Nephron progenitor cell (in vitro differentiated cells): ENCODE results near the gene ZNF280C.
A peak's percentile ranks its signal among the peaks of the same experiment; 100 is the strongest.
"Not testable (repeated sequence)": the region's sequence is repeated elsewhere in the genome, so short reads cannot be mapped to it uniquely, and the experiment has no call there.

Source experiments
- DNase-seq: peaks from one replicate; pipeline ENCODE4 v3.0.0; 2021
- H3K27ac Mint-ChIP-seq: 2 replicates; pipeline ENCODE4 v1.8.0; 2021; ENCODE audit warnings: mild to moderate bottlenecking, moderate library complexity, mixed read lengths
- H3K27me3 Mint-ChIP-seq: 2 replicates; pipeline ENCODE4 v1.8.0; 2021; ENCODE audit warnings: mild to moderate bottlenecking, low read depth, mixed read lengths; ENCODE audit not compliant: poor library complexity
- H3K36me3 Mint-ChIP-seq: 2 replicates; pipeline ENCODE4 v1.8.0; 2021; ENCODE audit warnings: low read depth, mixed read lengths
- H3K4me1 Mint-ChIP-seq: 2 replicates; pipeline ENCODE4 v1.8.0; 2021; ENCODE audit warnings: mixed read lengths
- H3K4me3 Mint-ChIP-seq: 2 replicates; pipeline ENCODE4 v1.8.0; 2021; ENCODE audit warnings: mild to moderate bottlenecking, moderate library complexity, mixed read lengths
- H3K9me3 Mint-ChIP-seq: 2 replicates; pipeline ENCODE4 v1.8.0; 2021; ENCODE audit warnings: mild to moderate bottlenecking, moderate library complexity, mixed read lengths
- TF ChIP-seq, protein P1 (sequence below): fragments of 200-600 bp; sonication (generic); IDR thresholded peaks from 2 replicates; pipeline ENCODE4 v1.5.0; 2021; ENCODE audit warnings: antibody characterized with exemption

The ZNF280C gene

GRCh38 chrX:130285710-130286109 is 17.0 kb upstream of the ZNF280C start:
- Mint-ChIP-seq H3K27ac (no peak overlapping the region), H3K4me3 (no peak overlapping the region), H3K4me1 (peaks cover 14% of the 10 kb centered on the region), H3K9me3 (peaks cover 17% of the 10 kb centered on the region), H3K27me3 (peaks cover 3% of the 10 kb centered on the region), H3K36me3 (peaks cover under 1% of the 10 kb centered on the region)
- DNase-seq = no peak
- TF ChIP-seq, protein P1, sequence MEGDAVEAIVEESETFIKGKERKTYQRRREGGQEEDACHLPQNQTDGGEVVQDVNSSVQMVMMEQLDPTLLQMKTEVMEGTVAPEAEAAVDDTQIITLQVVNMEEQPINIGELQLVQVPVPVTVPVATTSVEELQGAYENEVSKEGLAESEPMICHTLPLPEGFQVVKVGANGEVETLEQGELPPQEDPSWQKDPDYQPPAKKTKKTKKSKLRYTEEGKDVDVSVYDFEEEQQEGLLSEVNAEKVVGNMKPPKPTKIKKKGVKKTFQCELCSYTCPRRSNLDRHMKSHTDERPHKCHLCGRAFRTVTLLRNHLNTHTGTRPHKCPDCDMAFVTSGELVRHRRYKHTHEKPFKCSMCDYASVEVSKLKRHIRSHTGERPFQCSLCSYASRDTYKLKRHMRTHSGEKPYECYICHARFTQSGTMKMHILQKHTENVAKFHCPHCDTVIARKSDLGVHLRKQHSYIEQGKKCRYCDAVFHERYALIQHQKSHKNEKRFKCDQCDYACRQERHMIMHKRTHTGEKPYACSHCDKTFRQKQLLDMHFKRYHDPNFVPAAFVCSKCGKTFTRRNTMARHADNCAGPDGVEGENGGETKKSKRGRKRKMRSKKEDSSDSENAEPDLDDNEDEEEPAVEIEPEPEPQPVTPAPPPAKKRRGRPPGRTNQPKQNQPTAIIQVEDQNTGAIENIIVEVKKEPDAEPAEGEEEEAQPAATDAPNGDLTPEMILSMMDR = no peak

GRCh38 chrX:130285069-130285620 is 16.4 kb upstream of the ZNF280C start:
- no peak for DNase-seq
- H3K36me3 Mint-ChIP-seq = peaks cover 5% of the 10 kb centered on the region
- TF ChIP-seq, protein P1 = no peak
- no peak overlapping the region for H3K4me3 Mint-ChIP-seq
- peaks cover 18% of the 10 kb centered on the region for H3K9me3 Mint-ChIP-seq
- no peak overlapping the region for H3K27ac Mint-ChIP-seq
- H3K27me3 Mint-ChIP-seq = peaks cover 3% of the 10 kb centered on the region
- peaks cover 20% of the 10 kb centered on the region for H3K4me1 Mint-ChIP-seq

DNA sequence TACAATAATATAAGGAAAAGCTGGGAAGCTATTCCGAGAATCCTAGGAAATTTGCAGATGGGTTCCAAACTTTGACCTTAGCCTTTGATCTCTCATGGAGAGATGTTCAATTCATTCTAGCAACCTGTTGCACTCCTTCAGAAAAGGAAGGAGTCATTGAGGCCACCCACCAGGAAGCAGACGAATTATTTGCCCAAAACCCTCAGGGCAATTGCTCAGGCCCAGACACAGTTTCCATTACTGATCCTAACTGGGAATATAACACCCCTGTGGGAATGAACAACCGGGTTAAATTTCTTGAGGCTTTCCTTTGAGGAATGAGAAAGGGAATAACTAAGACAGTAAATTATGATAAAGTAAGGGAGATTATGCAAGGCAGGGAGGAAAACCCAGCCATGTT is 13.5 kb upstream of the ZNF280C start:
- Mint-ChIP-seq H3K4me1 (peaks cover 42% of the 10 kb centered on the region), H3K27me3 (peaks cover 6% of the 10 kb centered on the region), H3K4me3 (no peak overlapping the region), H3K27ac (no peak overlapping the region), H3K36me3 (peaks cover 5% of the 10 kb centered on the region), H3K9me3 (peaks cover 35% of the 10 kb centered on the region)
- TF ChIP-seq, protein P1 = no peak
- DNase-seq = no peak

- peaks cover 6% of the 10 kb centered on the region for H3K27me3 Mint-ChIP-seq
- no peak overlapping the region for H3K27ac Mint-ChIP-seq
- peak overlapping the region; percentile 16 for H3K4me3 Mint-ChIP-seq
- TF ChIP-seq, protein P1 = no peak
- H3K9me3 Mint-ChIP-seq = peaks cover 35% of the 10 kb centered on the region
- peaks cover 5% of the 10 kb centered on the region for H3K36me3 Mint-ChIP-seq
- peaks cover 42% of the 10 kb centered on the region for H3K4me1 Mint-ChIP-seq
- DNase-seq = no peak
These were observed 12.2 kb upstream of the ZNF280C start for GRCh38 chrX:130280901-130281300.

GRCh38 chrX:130272253-130272652 is 3.6 kb upstream of the ZNF280C start:
- peaks cover 53% of the 10 kb centered on the region for H3K9me3 Mint-ChIP-seq
- H3K4me1 Mint-ChIP-seq, H3K36me3 Mint-ChIP-seq, H3K4me3 Mint-ChIP-seq, DNase-seq, H3K27me3 Mint-ChIP-seq, H3K27ac Mint-ChIP-seq: not testable (repeated sequence)

DNA sequence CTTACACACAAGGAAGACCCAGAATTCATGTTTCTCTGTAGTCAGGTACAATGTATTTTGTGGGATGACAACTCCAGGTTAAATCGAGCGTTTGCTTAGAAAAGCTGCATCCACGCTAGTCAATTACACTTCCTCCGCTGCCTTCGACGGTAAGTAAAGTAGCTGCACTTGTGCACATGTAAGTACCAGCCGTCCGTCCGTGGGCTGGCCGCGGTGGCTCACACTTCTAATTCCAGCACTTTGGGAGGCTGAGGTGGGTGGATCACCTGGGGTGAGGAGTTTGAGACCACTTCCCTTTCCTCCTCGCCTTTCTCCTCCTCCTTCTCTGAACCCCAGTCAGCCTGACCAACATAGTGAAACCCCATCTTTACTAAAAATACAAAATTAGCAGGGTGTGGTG is 692 bp upstream of the ZNF280C start:
- DNase-seq, H3K4me1 Mint-ChIP-seq, H3K27ac Mint-ChIP-seq, H3K27me3 Mint-ChIP-seq: not testable (repeated sequence)
- Mint-ChIP-seq H3K9me3 (peaks cover 67% of the 10 kb centered on the region), H3K36me3 (peaks cover 14% of the 10 kb centered on the region), H3K4me3 (peak overlapping the region; percentile 95)

GRCh38 chrX:130267956-130268448 is 697 bp downstream of the ZNF280C start:
- peaks cover 5% of the 10 kb centered on the region for H3K4me1 Mint-ChIP-seq
- peaks cover 24% of the 10 kb centered on the region for H3K36me3 Mint-ChIP-seq
- H3K27me3 Mint-ChIP-seq = no peaks in the 10 kb centered on the region
- H3K4me3 Mint-ChIP-seq = peak overlapping the region; percentile 95
- H3K9me3 Mint-ChIP-seq = peaks cover 73% of the 10 kb centered on the region
- DNase-seq = no peak
- TF ChIP-seq, protein P1 = no peak
- H3K27ac Mint-ChIP-seq = peak overlapping the region; percentile 97
